Hepatocyte (in vitro differentiated cells): ENCODE results near the gene SELENOV. TPM values are rescaled to one million over a fixed set of nuclear protein-coding genes. Genes with fewer than 3 reads are reported as not detected.

Source experiments
- DNase-seq: peaks from one replicate; pipeline ENCODE4 v3.0.0-alpha.2; 2016; ENCODE audit warnings: low spot score
- H2AFZ ChIP-seq: fragments of 200-600 bp; sonication (generic); 2 replicates; pipeline ENCODE4 v1.6.0; 2016; ENCODE audit warnings: antibody characterized with exemption, mild to moderate bottlenecking
- H3K27ac ChIP-seq: fragments of 200-600 bp; sonication (generic); 2 replicates; pipeline ENCODE4 v1.5.1; 2016; ENCODE audit warnings: mild to moderate bottlenecking
- H3K27me3 ChIP-seq: fragments of 200-600 bp; sonication (generic); 2 replicates; pipeline ENCODE4 v1.6.1; 2016
- H3K36me3 ChIP-seq: fragments of 200-600 bp; sonication (generic); replicated peaks from 2 replicates; pipeline ENCODE4 v1.5.1; 2016; ENCODE audit warnings: low read depth; ENCODE audit not compliant: insufficient read depth
- H3K4me1 ChIP-seq: fragments of 200-600 bp; sonication (generic); 2 replicates; pipeline ENCODE4 v1.5.1; 2016; ENCODE audit warnings: mild to moderate bottlenecking, moderate library complexity; ENCODE audit not compliant: insufficient read depth
- H3K4me2 ChIP-seq: fragments of 200-600 bp; sonication (generic); 2 replicates; pipeline ENCODE4 v1.6.0; 2016
- H3K4me3 ChIP-seq: fragments of 200-600 bp; sonication (generic); 2 replicates; pipeline ENCODE4 v1.5.1; 2016; ENCODE audit warnings: mild to moderate bottlenecking
- H3K79me2 ChIP-seq: fragments of 200-600 bp; sonication (generic); 2 replicates; pipeline ENCODE4 v1.6.0; 2017; ENCODE audit warnings: mild to moderate bottlenecking
- H3K9me2 ChIP-seq: fragments of 200-600 bp; sonication (generic); replicated peaks from 2 replicates; pipeline ENCODE4 v1.6.0; 2017; ENCODE audit warnings: mild to moderate bottlenecking; ENCODE audit not compliant: insufficient read depth
- H3K9me3 ChIP-seq: fragments of 200-600 bp; sonication (generic); 2 replicates; pipeline ENCODE4 v1.5.1; 2016; ENCODE audit warnings: low read depth, mild to moderate bottlenecking
- H4K20me1 ChIP-seq: fragments of 200-600 bp; sonication (generic); 2 replicates; pipeline ENCODE4 v1.6.0; 2016; ENCODE audit warnings: mild to moderate bottlenecking; ENCODE audit not compliant: insufficient read depth, poor library complexity, severe bottlenecking
- EZH2 ChIP-seq: fragments of 200-600 bp; sonication (generic); IDR thresholded peaks from 2 replicates; pipeline ENCODE4 v1.6.1; 2016; ENCODE audit warnings: antibody characterized with exemption, mild to moderate bottlenecking, borderline replicate concordance
- EZH2phosphoT487 ChIP-seq: fragments of 200-600 bp; sonication (generic); IDR thresholded peaks from one replicate; pipeline ENCODE4 v1.6.1; 2018; ENCODE audit warnings: antibody characterized with exemption, mild to moderate bottlenecking, low read depth, moderate library complexity; ENCODE audit not compliant: unreplicated experiment, severe bottlenecking
- WGBS: methylation state at CpG from one replicate; pipeline ENCODE4 v1.1.6; 2016; ENCODE audit warnings: low lambda C conversion rate; ENCODE audit errors: missing lambda C conversion rate; 5-methylcytosine and 5-hydroxymethylcytosine counted together
- polyA plus RNA-seq: library from polyadenylated mRNA; unstranded; fragments of >200 nt; fragmentation: Nextera tagmentation; extraction: Ambion mirVana; gene quantifications from 2 replicates; pipeline ENCODE4 v1.2.1, GENCODE V29; 2016
- total RNA-seq: library from RNA; depleted of rRNA; stranded (reverse); fragments of >200 nt; gene quantifications from 2 replicates; pipeline ENCODE4 v1.2.3, GENCODE V29; 2014
- TF ChIP-seq, protein P1 (sequence below): fragments of 200-600 bp; sonication (generic); IDR thresholded peaks from 2 replicates; pipeline ENCODE4 v1.5.1; 2016; ENCODE audit warnings: antibody characterized with exemption, mild to moderate bottlenecking; ENCODE audit not compliant: poor library complexity

Gene SELENOV
- total and polyA plus RNA-seq, 2 experiments from 2014 or later: 0.50 to 0.98 TPM

DNA sequence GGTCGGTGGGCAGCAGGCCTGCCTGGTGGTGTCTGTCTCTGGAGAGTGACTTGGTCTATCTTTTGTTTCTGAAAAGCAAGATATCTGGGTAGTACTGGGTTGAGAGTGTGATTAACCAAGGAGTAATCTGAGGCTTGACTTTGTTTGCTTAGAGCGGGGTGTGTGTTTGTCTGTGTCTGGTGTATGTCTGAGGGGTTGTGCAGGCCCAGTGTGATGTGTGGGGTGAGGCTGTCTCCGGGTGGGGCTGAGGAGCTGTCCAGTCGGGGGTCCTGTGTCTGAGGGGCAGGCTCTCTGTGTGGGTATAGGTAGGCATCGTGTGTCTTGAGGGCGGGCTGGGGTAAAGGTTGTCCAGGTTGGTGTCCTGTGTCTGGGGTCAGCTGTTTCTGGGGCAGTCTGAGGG lies 45.4 kb upstream of the SELENOV start:
- Histone ChIP-seq H3K27me3 (no peaks in the 10 kb centered on the region), H3K9me3 (no peaks in the 10 kb centered on the region), H2AFZ (no peak overlapping the region), H3K4me3 (no peak overlapping the region), H4K20me1 (no peaks in the 10 kb centered on the region), H3K4me2 (no peak overlapping the region), H3K79me2 (no peaks in the 10 kb centered on the region), H3K27ac (no peak overlapping the region), H3K36me3 (no peaks in the 10 kb centered on the region), H3K4me1 (no peaks in the 10 kb centered on the region), H3K9me2 (no peaks in the 10 kb centered on the region)
- no peak for DNase-seq
- TF ChIP-seq, protein P1, sequence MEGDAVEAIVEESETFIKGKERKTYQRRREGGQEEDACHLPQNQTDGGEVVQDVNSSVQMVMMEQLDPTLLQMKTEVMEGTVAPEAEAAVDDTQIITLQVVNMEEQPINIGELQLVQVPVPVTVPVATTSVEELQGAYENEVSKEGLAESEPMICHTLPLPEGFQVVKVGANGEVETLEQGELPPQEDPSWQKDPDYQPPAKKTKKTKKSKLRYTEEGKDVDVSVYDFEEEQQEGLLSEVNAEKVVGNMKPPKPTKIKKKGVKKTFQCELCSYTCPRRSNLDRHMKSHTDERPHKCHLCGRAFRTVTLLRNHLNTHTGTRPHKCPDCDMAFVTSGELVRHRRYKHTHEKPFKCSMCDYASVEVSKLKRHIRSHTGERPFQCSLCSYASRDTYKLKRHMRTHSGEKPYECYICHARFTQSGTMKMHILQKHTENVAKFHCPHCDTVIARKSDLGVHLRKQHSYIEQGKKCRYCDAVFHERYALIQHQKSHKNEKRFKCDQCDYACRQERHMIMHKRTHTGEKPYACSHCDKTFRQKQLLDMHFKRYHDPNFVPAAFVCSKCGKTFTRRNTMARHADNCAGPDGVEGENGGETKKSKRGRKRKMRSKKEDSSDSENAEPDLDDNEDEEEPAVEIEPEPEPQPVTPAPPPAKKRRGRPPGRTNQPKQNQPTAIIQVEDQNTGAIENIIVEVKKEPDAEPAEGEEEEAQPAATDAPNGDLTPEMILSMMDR: no peak
- TF ChIP-seq EZH2phosphoT487 (no peak), EZH2 (no peak)
- 81% methylated on average over 6 of the region's 6 CpGs for WGBS

DNA sequence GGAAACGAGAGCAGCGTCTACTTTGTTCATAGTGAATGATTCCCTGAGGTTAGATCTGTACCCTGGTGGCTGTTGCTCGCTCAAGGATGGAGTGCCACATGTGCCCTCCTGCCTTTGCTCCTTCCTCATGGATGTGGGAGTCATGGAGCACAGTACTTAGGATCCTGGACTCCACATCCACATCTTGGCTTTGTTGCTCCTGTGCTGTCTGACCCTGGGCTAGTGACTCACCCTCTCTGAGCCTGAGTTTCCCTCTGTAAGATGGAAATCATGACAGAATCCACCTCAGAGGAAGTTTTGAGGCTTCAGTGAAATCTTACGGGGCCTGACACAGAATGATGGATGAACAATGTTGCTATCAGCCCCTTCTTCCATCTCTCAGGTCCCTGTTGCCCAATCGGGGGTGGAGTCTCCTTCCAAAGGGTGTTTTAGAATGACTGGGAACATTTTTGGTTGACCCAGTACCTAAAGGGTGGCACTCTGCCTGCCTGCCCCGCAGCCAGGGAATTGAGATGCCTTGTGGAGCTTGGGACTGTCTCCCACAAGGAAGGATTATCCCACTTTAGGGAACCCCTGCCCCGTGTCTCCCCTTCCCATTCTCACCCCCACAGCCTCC lies 44.1 kb upstream of the SELENOV start:
- Histone ChIP-seq H3K27ac (no peak overlapping the region), H3K9me3 (no peaks in the 10 kb centered on the region), H3K79me2 (no peaks in the 10 kb centered on the region), H3K4me2 (no peak overlapping the region), H2AFZ (no peak overlapping the region), H4K20me1 (no peaks in the 10 kb centered on the region), H3K36me3 (no peaks in the 10 kb centered on the region), H3K27me3 (no peaks in the 10 kb centered on the region), H3K4me3 (no peak overlapping the region), H3K4me1 (no peaks in the 10 kb centered on the region), H3K9me2 (no peaks in the 10 kb centered on the region)
- no peak for DNase-seq
- TF ChIP-seq EZH2 (no peak), EZH2phosphoT487 (no peak)
- TF ChIP-seq, protein P1: no peak
- WGBS: 89% methylated on average over 7 of the region's 7 CpGs

DNA sequence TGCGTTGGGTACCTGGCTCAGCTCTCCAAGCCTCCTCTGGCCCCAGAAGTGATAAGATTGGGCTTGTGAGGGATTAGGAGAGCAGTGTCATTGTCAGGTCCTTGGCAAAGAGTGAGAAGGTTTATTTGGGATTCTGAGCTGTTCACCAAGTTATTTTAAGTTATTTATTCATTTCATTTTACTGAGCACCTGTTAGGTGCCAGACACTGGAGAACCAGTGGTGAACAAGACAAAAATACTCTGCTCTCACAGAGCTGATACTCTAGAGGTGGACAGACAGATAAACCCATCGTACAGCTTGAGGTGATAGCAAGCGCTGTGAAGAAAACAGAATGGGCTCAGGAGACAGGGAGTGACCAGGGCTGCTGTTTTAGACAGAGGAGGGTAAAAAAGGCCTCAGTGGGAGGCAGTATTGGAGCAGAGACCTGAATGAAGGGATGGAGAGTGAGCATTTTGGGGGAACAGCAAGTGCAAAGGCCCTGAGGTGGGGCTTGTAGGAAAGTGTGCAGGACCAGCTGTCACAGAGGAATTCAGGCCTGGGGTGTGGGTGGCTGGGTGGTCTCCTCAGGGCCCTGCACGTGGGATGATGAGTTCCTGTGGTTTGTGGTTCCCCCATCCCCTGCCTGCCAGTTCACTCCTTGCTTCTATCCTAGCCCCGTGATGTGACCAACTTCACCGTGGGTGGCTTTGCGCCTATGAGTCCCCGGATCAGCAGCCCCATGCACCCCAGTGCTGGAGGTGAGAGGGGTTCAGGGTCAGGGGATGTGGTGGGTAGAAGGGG lies 43.0 kb upstream of the SELENOV start:
- WGBS: 95% methylated on average over 8 of the region's 8 CpGs
- Histone ChIP-seq H3K79me2 (no peaks in the 10 kb centered on the region), H3K4me3 (no peak overlapping the region), H3K9me3 (no peaks in the 10 kb centered on the region), H3K27ac (no peak overlapping the region), H3K9me2 (no peaks in the 10 kb centered on the region), H3K27me3 (no peaks in the 10 kb centered on the region), H3K4me2 (no peak overlapping the region), H3K4me1 (no peaks in the 10 kb centered on the region), H3K36me3 (no peaks in the 10 kb centered on the region), H4K20me1 (no peaks in the 10 kb centered on the region), H2AFZ (no peak overlapping the region)
- TF ChIP-seq EZH2phosphoT487 (no peak), EZH2 (no peak)
- TF ChIP-seq, protein P1: no peak
- no peak for DNase-seq
